GM23338 (cell line): ENCODE data around the gene MLST8. TPM values are rescaled to one million over a fixed set of nuclear protein-coding genes. Genes with fewer than 3 reads are reported as not detected.

Experiments used
- ATAC-seq: fragments of 200-7000 bp; cut with Tn5 transposase; 3 replicates; pipeline ENCODE4 v1.9.1; 2020
- DNase-seq: peaks from one replicate; pipeline ENCODE4 v3.0.0-alpha.2; 2015; ENCODE audit warnings: low spot score
- H2AFZ ChIP-seq: fragments of 200-600 bp; sonication (generic); 2 replicates; pipeline ENCODE4 v1.8.0; 2016; ENCODE audit warnings: antibody characterized with exemption, mild to moderate bottlenecking, moderate library complexity
- H3F3A ChIP-seq: fragments of 200-600 bp; sonication (generic); replicated peaks from 2 replicates; pipeline ENCODE4 v1.8.0; 2017; ENCODE audit warnings: antibody characterized with exemption, mixed run types, low read depth
- H3K27ac ChIP-seq: fragments of 200-600 bp; sonication (generic); 2 replicates; pipeline ENCODE4 v1.6.1; 2016; ENCODE audit warnings: low read depth
- H3K27me3 ChIP-seq: fragments of 200-600 bp; sonication (generic); 2 replicates; pipeline ENCODE4 v1.8.0; 2016; ENCODE audit warnings: mild to moderate bottlenecking, mixed run types, moderate library complexity; ENCODE audit not compliant: insufficient read depth
- H3K36me3 ChIP-seq: fragments of 200-600 bp; sonication (generic); 2 replicates; pipeline ENCODE4 v1.8.0; 2016; ENCODE audit warnings: mild to moderate bottlenecking; ENCODE audit not compliant: insufficient read depth
- H3K4me1 ChIP-seq: fragments of 200-600 bp; sonication (generic); 2 replicates; pipeline ENCODE4 v1.8.0; 2016; ENCODE audit warnings: mild to moderate bottlenecking, moderate library complexity; ENCODE audit not compliant: insufficient read depth
- H3K4me2 ChIP-seq: fragments of 200-600 bp; sonication (generic); 2 replicates; pipeline ENCODE4 v1.7.1; 2017; ENCODE audit warnings: mixed run types
- H3K4me3 ChIP-seq: fragments of 200-600 bp; sonication (generic); 2 replicates; pipeline ENCODE4 v1.6.1; 2016; ENCODE audit warnings: mixed run types
- H3K79me2 ChIP-seq: fragments of 200-600 bp; sonication (generic); replicated peaks from 2 replicates; pipeline ENCODE4 v1.8.0; 2017; ENCODE audit warnings: mild to moderate bottlenecking; ENCODE audit not compliant: insufficient read depth
- H3K9me2 ChIP-seq: fragments of 200-600 bp; sonication (generic); 2 replicates; pipeline ENCODE4 v1.8.0; 2017; ENCODE audit not compliant: insufficient read depth
- H4K20me1 ChIP-seq: fragments of 200-600 bp; sonication (generic); replicated peaks from 2 replicates; pipeline ENCODE4 v1.8.0; 2017; ENCODE audit warnings: mild to moderate bottlenecking; ENCODE audit not compliant: insufficient read depth
- H3K27ac Mint-ChIP-seq: 2 replicates; pipeline ENCODE4 v1.8.0; 2020; ENCODE audit warnings: inconsistent platforms, mild to moderate bottlenecking, moderate library complexity, mixed read lengths
- H3K27me3 Mint-ChIP-seq: 3 replicates; pipeline ENCODE4 v1.8.0; 2022; ENCODE audit warnings: low read depth, mild to moderate bottlenecking, moderate library complexity, mixed read lengths, inconsistent platforms; ENCODE audit not compliant: insufficient read depth, poor library complexity
- H3K36me3 Mint-ChIP-seq: 3 replicates; pipeline ENCODE4 v1.8.0; 2021; ENCODE audit warnings: low read depth, mild to moderate bottlenecking, inconsistent platforms, moderate library complexity, mixed read lengths
- H3K4me1 Mint-ChIP-seq: 3 replicates; pipeline ENCODE4 v1.8.0; 2020; ENCODE audit warnings: mild to moderate bottlenecking, inconsistent platforms, mixed read lengths
- H3K4me3 Mint-ChIP-seq: 3 replicates; pipeline ENCODE4 v1.8.0; 2021; ENCODE audit warnings: moderate library complexity, mild to moderate bottlenecking, inconsistent platforms, mixed read lengths
- H3K9me3 Mint-ChIP-seq: 3 replicates; pipeline ENCODE4 v1.8.0; 2020; ENCODE audit warnings: moderate library complexity, mild to moderate bottlenecking, inconsistent platforms, mixed read lengths
- CTCF ChIP-seq, 2 experiments: fragments of 200-600 bp in 1 of 2; sonication (generic) in 1 of 2; conservative IDR thresholded peaks; 2 replicates each; pipeline versions ENCODE4 v1.5.1 to v1.6.1; 2016 to 2017; ENCODE audit warnings: antibody characterized with exemption in 2 of 2, low read depth in 2 of 2, mild to moderate bottlenecking in 2 of 2, moderate library complexity in 1 of 2
- EZH2phosphoT487 ChIP-seq: fragments of 200-600 bp; sonication (generic); IDR thresholded peaks from one replicate; pipeline ENCODE4 v1.8.1; 2018; ENCODE audit warnings: antibody characterized with exemption; ENCODE audit not compliant: unreplicated experiment
- JUNB ChIP-seq: IDR thresholded peaks from one replicate; pipeline ENCODE4 v1.6.1; 2016; ENCODE audit warnings: antibody characterized with exemption; ENCODE audit not compliant: unreplicated experiment
- POLR2AphosphoS5 ChIP-seq: IDR thresholded peaks from 2 replicates; pipeline ENCODE4 v1.6.1; 2016; ENCODE audit warnings: antibody characterized with exemption, low read depth
- REST ChIP-seq: IDR thresholded peaks from one replicate; pipeline ENCODE4 v1.6.1; 2018; ENCODE audit warnings: antibody characterized with exemption; ENCODE audit not compliant: unreplicated experiment
- ZNF331 ChIP-seq: fragments of 250-450 bp; sonication (Bioruptor Pico); IDR thresholded peaks from 2 replicates; pipeline ENCODE4 v1.5.0; 2020; ENCODE audit warnings: low read depth, mild to moderate bottlenecking, moderate library complexity
- ZNF462 ChIP-seq: fragments of 250-450 bp; sonication (Bioruptor Pico); IDR thresholded peaks from 2 replicates; pipeline ENCODE4 v1.5.0; 2020; ENCODE audit warnings: mild to moderate bottlenecking, moderate library complexity
- polyA plus RNA-seq: library from polyadenylated mRNA; unstranded; fragments of >200 nt; fragmentation: Nextera tagmentation; extraction: Ambion mirVana; gene quantifications from 2 replicates; pipeline ENCODE4 v1.2.1, GENCODE V29; 2016
- total RNA-seq: library from RNA; depleted of rRNA; stranded (reverse); fragments of >200 nt; shearing (Covaris generic); gene quantifications from 2 replicates; pipeline ENCODE4 v1.2.3, GENCODE V29; 2014

Gene MLST8
- total and polyA plus RNA-seq, 2 experiments from 2014 or later: 58.8 to 138 TPM

- Histone ChIP-seq H2AFZ (no peak overlapping the region; the same call in 1 of the 2 replicates), H3K27me3 (peaks cover 10% of the 10 kb centered on the region; the same call in 1 of the 2 replicates), H3K4me2 (peak overlapping the region; percentile 95), H3K9me2 (no peaks in the 10 kb centered on the region), H3K4me3 (peak overlapping the region; percentile 95), H3F3A (peaks cover 4% of the 10 kb centered on the region; the same call in 1 of the 2 replicates), H3K4me1 (peaks cover 4% of the 10 kb centered on the region; the same call in 1 of the 2 replicates), H3K36me3 (no peaks in the 10 kb centered on the region), H4K20me1 (no peaks in the 10 kb centered on the region), H3K79me2 (no peaks in the 10 kb centered on the region), H3K27ac (no peak overlapping the region)
- H3K27me3 Mint-ChIP-seq: peaks cover 19% of the 10 kb centered on the region
- H3K4me3 Mint-ChIP-seq: peak overlapping the region; percentile 84
- H3K9me3 Mint-ChIP-seq: no peaks in the 10 kb centered on the region
- peaks cover 13% of the 10 kb centered on the region for H3K4me1 Mint-ChIP-seq
- DNase-seq (no peak), ATAC-seq (peak; percentile 28)
- TF ChIP-seq ZNF331 (CRISPR knock-in tag) (no peak), POLR2AphosphoS5 (no peak), EZH2phosphoT487 (no peak)
- H3K36me3 Mint-ChIP-seq: peaks cover 14% of the 10 kb centered on the region
- H3K27ac Mint-ChIP-seq: no peak overlapping the region
Observed at GRCh38 chr16:2205967-2206313, 686 bp downstream of the MLST8 start.

- Histone ChIP-seq H3F3A (peaks cover 9% of the 10 kb centered on the region; the same call in 1 of the 2 replicates), H3K9me2 (no peaks in the 10 kb centered on the region), H2AFZ (no peak overlapping the region), H3K27ac (no peak overlapping the region), H3K4me2 (peak overlapping the region; percentile 95), H3K27me3 (peaks cover 9% of the 10 kb centered on the region; the same call in 1 of the 2 replicates), H3K4me1 (peaks cover 4% of the 10 kb centered on the region; the same call in 1 of the 2 replicates), H3K79me2 (no peaks in the 10 kb centered on the region), H4K20me1 (no peaks in the 10 kb centered on the region), H3K4me3 (peak overlapping the region; percentile 95), H3K36me3 (no peaks in the 10 kb centered on the region)
- Mint-ChIP-seq H3K4me3 (peak overlapping the region; percentile 84), H3K27ac (no peak overlapping the region), H3K4me1 (peaks cover 13% of the 10 kb centered on the region), H3K27me3 (peaks cover 19% of the 10 kb centered on the region), H3K9me3 (no peaks in the 10 kb centered on the region), H3K36me3 (peaks cover 14% of the 10 kb centered on the region)
- no peak for ATAC-seq
- no peak for DNase-seq
- no peak for TF ChIP-seq CTCF (conservative IDR thresholded peaks at IDR 0.05; ENCODE audit: low read depth in 2 of 2)
- no peak for TF ChIP-seq POLR2AphosphoS5
- no peak for TF ChIP-seq REST
- TF ChIP-seq ZNF462 (CRISPR knock-in tag): no peak
- no peak for TF ChIP-seq EZH2phosphoT487
- no peak for TF ChIP-seq JUNB
Observed at GRCh38 chr16:2206420-2206779, 1.1 kb downstream of the MLST8 start.
